CD14-positive monocyte (primary cell): Measurements from ENCODE around the gene IL21R. TPM values are rescaled to one million over a fixed set of nuclear protein-coding genes. Genes with fewer than 3 reads are reported as not detected.

Experiments used
- DNase-seq, 3 donors: peaks; one replicate each; pipeline ENCODE4 v3.0.0-alpha.2; 2011 to 2022
- H2AFZ ChIP-seq: 2 replicates; pipeline ENCODE4 v1.6.0; 2012; ENCODE audit warnings: mild to moderate bottlenecking, low read depth, low read length, inconsistent platforms; ENCODE audit not compliant: insufficient read depth, poor library complexity, severe bottlenecking
- H3K27ac ChIP-seq, 2 donors: 1 replicate in 1 of 2; 2 replicates in 1 of 2; pipeline ENCODE4 v1.5.1; 2012 to 2013; ENCODE audit warnings: low read length in 2 of 2, control low read depth in 1 of 2, inconsistent platforms in 1 of 2, low read depth in 1 of 2, mild to moderate bottlenecking in 1 of 2
- H3K27me3 ChIP-seq, 2 donors: one replicate each; pipeline versions ENCODE4 v1.6.0 to v1.6.1; 2011 to 2013; ENCODE audit warnings: low read length in 2 of 2; ENCODE audit not compliant: control insufficient read depth in 2 of 2, insufficient read depth in 2 of 2
- H3K36me3 ChIP-seq, 2 donors: replicated peaks in 1 of 2; 1 replicate in 1 of 2; 2 replicates in 1 of 2; pipeline versions ENCODE4 v1.5.1 to v1.6.1; 2012 to 2013; ENCODE audit warnings: low read length in 2 of 2, control low read depth in 1 of 2, inconsistent platforms in 1 of 2, mild to moderate bottlenecking in 1 of 2; ENCODE audit not compliant: insufficient read depth in 2 of 2, control insufficient read depth in 1 of 2
- H3K4me1 ChIP-seq, 2 donors: 1 replicate in 1 of 2; 2 replicates in 1 of 2; pipeline versions ENCODE4 v1.5.1 to v1.6.1; 2012 to 2013; ENCODE audit warnings: low read length in 2 of 2, control low read depth in 1 of 2, inconsistent platforms in 1 of 2, mild to moderate bottlenecking in 1 of 2, moderate library complexity in 1 of 2; ENCODE audit not compliant: insufficient read depth in 2 of 2, control insufficient read depth in 1 of 2
- H3K4me2 ChIP-seq: replicated peaks from 2 replicates; pipeline ENCODE3; 2012; ENCODE audit warnings: low read length, moderate library complexity, mild to moderate bottlenecking; ENCODE audit not compliant: poor library complexity, severe bottlenecking; ENCODE audit errors: extremely low read depth
- H3K4me3 ChIP-seq, 3 experiments: fragments of 200-600 bp in 1 of 3; sonication (generic) in 1 of 3; replicated peaks in 1 of 3; 1 replicate in 2 of 3; 2 replicates in 1 of 3; pipeline ENCODE4 v1.5.1; 2011 to 2013; ENCODE audit warnings: low read length in 3 of 3, mild to moderate bottlenecking in 3 of 3, control low read depth in 2 of 3, low read depth in 2 of 3, inconsistent platforms in 1 of 3, moderate library complexity in 1 of 3
- H3K79me2 ChIP-seq: 2 replicates; pipeline ENCODE4 v1.6.0; 2012; ENCODE audit warnings: mild to moderate bottlenecking, control low read depth, inconsistent platforms, low read length, moderate library complexity; ENCODE audit not compliant: insufficient read depth
- H3K9ac ChIP-seq: 2 replicates; pipeline ENCODE4 v1.6.0; 2017; ENCODE audit warnings: low read length, mild to moderate bottlenecking; ENCODE audit not compliant: insufficient read depth, poor library complexity, severe bottlenecking
- H3K9me3 ChIP-seq, 2 donors: replicated peaks in 1 of 2; 1 replicate in 1 of 2; 2 replicates in 1 of 2; pipeline versions ENCODE4 v1.5.1 to v1.6.1; 2012 to 2013; ENCODE audit warnings: low read length in 2 of 2, control low read depth in 1 of 2; ENCODE audit not compliant: control insufficient read depth in 1 of 2, insufficient read depth in 1 of 2
- H4K20me1 ChIP-seq: 2 replicates; pipeline ENCODE4 v1.6.0; 2012; ENCODE audit warnings: mild to moderate bottlenecking, low read length, control low read depth, moderate library complexity; ENCODE audit not compliant: insufficient read depth
- H3K27ac Mint-ChIP-seq, 7 donors: one replicate each; pipeline ENCODE4 v1.8.0; 2020; ENCODE audit warnings: mild to moderate bottlenecking in 7 of 7, mixed read lengths in 7 of 7, moderate library complexity in 6 of 7, inconsistent platforms in 2 of 7
- H3K27me3 Mint-ChIP-seq, 3 donors: one replicate each; pipeline ENCODE4 v1.8.0; 2021 to 2022; ENCODE audit warnings: low read depth in 3 of 3, mild to moderate bottlenecking in 3 of 3, mixed read lengths in 3 of 3, moderate library complexity in 3 of 3, inconsistent platforms in 1 of 3
- H3K36me3 Mint-ChIP-seq, 2 donors: one replicate each; pipeline ENCODE4 v1.8.0; 2020; ENCODE audit warnings: mixed read lengths in 2 of 2, inconsistent platforms in 1 of 2, mild to moderate bottlenecking in 1 of 2
- H3K4me1 Mint-ChIP-seq: one replicate; pipeline ENCODE4 v1.8.0; 2020; ENCODE audit warnings: mild to moderate bottlenecking, mixed read lengths
- H3K4me3 Mint-ChIP-seq, 2 donors: one replicate each; pipeline ENCODE4 v1.8.0; 2020; ENCODE audit warnings: mild to moderate bottlenecking in 2 of 2, mixed read lengths in 2 of 2, moderate library complexity in 1 of 2
- H3K9me3 Mint-ChIP-seq, 7 donors: one replicate each; pipeline ENCODE4 v1.8.0; 2020 to 2022; ENCODE audit warnings: mixed read lengths in 7 of 7, mild to moderate bottlenecking in 6 of 7, moderate library complexity in 6 of 7, inconsistent platforms in 2 of 7
- CTCF ChIP-seq: fragments of 200-600 bp; IDR thresholded peaks from one replicate; pipeline ENCODE4 v1.8.0; 2022; ENCODE audit warnings: antibody characterized with exemption, mild to moderate bottlenecking
- WGBS: methylation state at CpG from one replicate; pipeline ENCODE4 v1.1.5; 2013; ENCODE audit warnings: missing lambda C conversion rate; ENCODE audit not compliant: insufficient coverage; 5-methylcytosine and 5-hydroxymethylcytosine counted together
- intact Hi-C, 2 donors: fragments of 100-400 bp; cut with micrococcal nuclease; formaldehyde crosslinking; loops; one replicate each; pipeline versions ENCODE4 v1.15.0 to v1.15.1; 2023
- polyA plus RNA-seq, 3 donors: library from polyadenylated mRNA; depleted of rRNA in 1 of 3; unstranded in 2 of 3; stranded (reverse) in 1 of 3; fragments of 300-500 nt in 2 of 3; fragments of >200 nt in 1 of 3; fragmentation: Illumina TruSeq in 2 of 3; gene quantifications; 1 replicate in 2 of 3; 2 replicates in 1 of 3; pipeline ENCODE4 v1.2.3, GENCODE V29; 2012 to 2021

Gene IL21R
- polyA plus RNA-seq, 3 donors: 1.0 to 1.7 (median 1.4) TPM

- no peak overlapping the region for H3K27ac ChIP-seq
- H3K27me3 ChIP-seq: peaks cover 0 to 6% of the 10 kb centered on the region in 2 donors
- intact Hi-C loops: loop anchor here in 1 of 2 donors (2.0 kb wide), 1 partner anchor 25 kb away; the partner anchor contains the start of gene IL21R
- H2AFZ ChIP-seq: no peak overlapping the region
- H3K36me3 Mint-ChIP-seq: peaks cover 0 to 3% of the 10 kb centered on the region in 2 donors
- H3K9ac ChIP-seq: no peak overlapping the region
- H3K79me2 ChIP-seq: no peaks in the 10 kb centered on the region
- no peaks in the 10 kb centered on the region for H3K36me3 ChIP-seq
- peaks cover 23 to 30% of the 10 kb centered on the region in 2 donors for H3K4me1 ChIP-seq
- H3K9me3 Mint-ChIP-seq: peaks cover 2 to 21% (median 8%) of the 10 kb centered on the region in 7 donors
- WGBS: no CpG with 5 or more reads among the region's 5 CpGs
- H3K4me3 Mint-ChIP-seq: no peak overlapping the region
- no peak overlapping the region for H3K4me2 ChIP-seq
- H3K27ac Mint-ChIP-seq: peak overlapping the region in 2 of 7 donors; percentile 46 to 66
- no peaks in the 10 kb centered on the region for H4K20me1 ChIP-seq
- H3K9me3 ChIP-seq: peaks cover 0 to 6% of the 10 kb centered on the region in 2 donors
- H3K4me3 ChIP-seq: no peak overlapping the region
- peaks cover 22 to 28% (median 25%) of the 10 kb centered on the region in 3 donors for H3K27me3 Mint-ChIP-seq
- H3K4me1 Mint-ChIP-seq: peaks cover 33% of the 10 kb centered on the region
- no peak for DNase-seq
- TF ChIP-seq CTCF: no peak
Measured at GRCh38 chr16:27427538-27427937, 25.6 kb downstream of the IL21R start.

- Histone ChIP-seq H3K9me3 (no peaks in the 10 kb centered on the region), H3K4me1 (peaks cover 23 to 30% of the 10 kb centered on the region in 2 donors), H3K36me3 (no peaks in the 10 kb centered on the region), H2AFZ (no peak overlapping the region), H3K4me3 (no peak overlapping the region), H3K79me2 (no peaks in the 10 kb centered on the region), H3K27me3 (peaks cover 0 to 7% of the 10 kb centered on the region in 2 donors), H4K20me1 (no peaks in the 10 kb centered on the region), H3K4me2 (no peak overlapping the region), H3K27ac (no peak overlapping the region), H3K9ac (no peak overlapping the region)
- H3K36me3 Mint-ChIP-seq: peaks cover 0 to 3% of the 10 kb centered on the region in 2 donors
- H3K27me3 Mint-ChIP-seq: peaks cover 26 to 35% (median 29%) of the 10 kb centered on the region in 3 donors
- peaks cover 0 to 16% (median 3%) of the 10 kb centered on the region in 7 donors for H3K9me3 Mint-ChIP-seq
- H3K4me3 Mint-ChIP-seq: no peak overlapping the region
- no peak for DNase-seq
- peak overlapping the region in 1 of 7 donors; percentile 41 for H3K27ac Mint-ChIP-seq
- WGBS: 80% methylated on average over 1 of the region's 4 CpGs
- H3K4me1 Mint-ChIP-seq: peaks cover 39% of the 10 kb centered on the region
- TF ChIP-seq CTCF: no peak
- intact Hi-C loops: no loop called here
Measured at GRCh38 chr16:27428026-27428785, 26.2 kb downstream of the IL21R start.
